LNCAP (cell line): Measurements from ENCODE around the gene PIEZO1.

Experiments
- TF ChIP-seq, protein P1 (sequence below): fragments of 450-650 bp; IDR thresholded peaks from 2 replicates; pipeline ENCODE4 v1.5.1; 2017; ENCODE audit warnings: mild to moderate bottlenecking

Gene PIEZO1

GRCh38 chr16:88718178-88718577 is 66.8 kb downstream of the PIEZO1 start:
- TF ChIP-seq, protein P1, sequence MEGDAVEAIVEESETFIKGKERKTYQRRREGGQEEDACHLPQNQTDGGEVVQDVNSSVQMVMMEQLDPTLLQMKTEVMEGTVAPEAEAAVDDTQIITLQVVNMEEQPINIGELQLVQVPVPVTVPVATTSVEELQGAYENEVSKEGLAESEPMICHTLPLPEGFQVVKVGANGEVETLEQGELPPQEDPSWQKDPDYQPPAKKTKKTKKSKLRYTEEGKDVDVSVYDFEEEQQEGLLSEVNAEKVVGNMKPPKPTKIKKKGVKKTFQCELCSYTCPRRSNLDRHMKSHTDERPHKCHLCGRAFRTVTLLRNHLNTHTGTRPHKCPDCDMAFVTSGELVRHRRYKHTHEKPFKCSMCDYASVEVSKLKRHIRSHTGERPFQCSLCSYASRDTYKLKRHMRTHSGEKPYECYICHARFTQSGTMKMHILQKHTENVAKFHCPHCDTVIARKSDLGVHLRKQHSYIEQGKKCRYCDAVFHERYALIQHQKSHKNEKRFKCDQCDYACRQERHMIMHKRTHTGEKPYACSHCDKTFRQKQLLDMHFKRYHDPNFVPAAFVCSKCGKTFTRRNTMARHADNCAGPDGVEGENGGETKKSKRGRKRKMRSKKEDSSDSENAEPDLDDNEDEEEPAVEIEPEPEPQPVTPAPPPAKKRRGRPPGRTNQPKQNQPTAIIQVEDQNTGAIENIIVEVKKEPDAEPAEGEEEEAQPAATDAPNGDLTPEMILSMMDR: no peak

DNA sequence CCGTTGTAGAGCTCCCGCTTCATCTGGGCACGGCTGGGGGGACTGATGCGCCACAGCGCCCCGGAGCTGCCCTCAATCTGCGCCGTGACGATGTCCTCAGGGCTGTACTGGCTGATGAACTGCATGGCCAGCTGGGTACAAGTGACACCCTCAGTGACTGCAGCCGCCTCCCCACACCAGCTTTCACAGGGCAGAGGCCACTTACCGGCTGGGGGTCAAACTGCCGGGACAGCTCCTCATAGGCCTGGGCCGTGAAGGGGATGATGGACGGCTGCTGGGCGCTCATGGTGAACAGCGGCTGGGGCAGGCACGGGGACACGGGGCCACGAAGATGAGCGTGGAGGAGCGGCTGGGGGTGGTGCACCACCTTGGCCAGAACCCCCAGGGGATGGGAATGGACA is 68.4 kb downstream of the PIEZO1 start:
- TF ChIP-seq, protein P1: no peak

GRCh38 chr16:88716201-88716600 is 68.8 kb downstream of the PIEZO1 start:
- TF ChIP-seq, protein P1: no peak

- TF ChIP-seq, protein P1: no peak
These were observed 69.5 kb downstream of the PIEZO1 start for GRCh38 chr16:88715312-88716190.

DNA sequence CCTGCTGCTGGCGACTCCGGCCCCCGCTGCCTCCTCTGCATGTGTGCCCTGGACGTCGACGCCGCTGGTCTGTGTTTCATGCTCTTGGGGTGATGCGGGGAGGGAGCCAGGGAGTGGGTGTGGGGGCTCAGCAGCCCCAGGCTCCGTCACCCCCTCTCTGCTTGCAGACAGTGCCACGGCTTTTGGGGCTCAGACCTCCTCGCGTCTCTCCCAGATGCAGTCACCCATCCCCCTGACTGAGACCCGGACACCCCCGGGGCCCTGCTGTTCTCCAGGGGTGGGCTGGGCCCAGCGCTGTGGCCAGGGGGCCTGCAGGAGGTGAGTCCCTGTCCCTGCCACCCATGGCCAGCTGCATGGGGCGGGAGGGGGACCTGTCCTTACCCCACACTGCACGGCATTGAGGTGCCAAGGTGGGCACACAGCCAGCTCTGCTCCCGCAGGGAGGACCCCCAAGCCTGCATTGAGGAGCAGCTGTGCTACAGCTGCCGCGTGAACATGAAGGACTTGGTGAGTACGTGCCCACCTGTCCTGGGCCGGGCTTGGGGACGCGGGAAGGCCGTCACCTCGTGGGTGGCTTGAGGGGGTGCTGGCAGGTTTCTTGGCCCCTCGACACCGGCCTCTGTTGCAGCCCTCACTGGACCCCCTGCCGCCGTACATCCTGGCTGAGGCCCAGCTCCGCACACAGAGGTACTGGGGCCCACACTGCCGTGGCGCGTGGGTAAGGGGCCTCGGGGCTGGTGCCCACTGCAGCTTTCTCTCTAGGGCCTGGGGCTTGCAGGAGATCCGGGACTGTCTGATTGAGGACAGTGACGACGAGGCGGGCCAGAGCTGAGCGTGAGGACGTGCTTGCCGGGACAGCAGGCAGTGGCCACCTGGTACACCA is 70.4 kb downstream of the PIEZO1 start:
- TF ChIP-seq, protein P1: no peak

DNA sequence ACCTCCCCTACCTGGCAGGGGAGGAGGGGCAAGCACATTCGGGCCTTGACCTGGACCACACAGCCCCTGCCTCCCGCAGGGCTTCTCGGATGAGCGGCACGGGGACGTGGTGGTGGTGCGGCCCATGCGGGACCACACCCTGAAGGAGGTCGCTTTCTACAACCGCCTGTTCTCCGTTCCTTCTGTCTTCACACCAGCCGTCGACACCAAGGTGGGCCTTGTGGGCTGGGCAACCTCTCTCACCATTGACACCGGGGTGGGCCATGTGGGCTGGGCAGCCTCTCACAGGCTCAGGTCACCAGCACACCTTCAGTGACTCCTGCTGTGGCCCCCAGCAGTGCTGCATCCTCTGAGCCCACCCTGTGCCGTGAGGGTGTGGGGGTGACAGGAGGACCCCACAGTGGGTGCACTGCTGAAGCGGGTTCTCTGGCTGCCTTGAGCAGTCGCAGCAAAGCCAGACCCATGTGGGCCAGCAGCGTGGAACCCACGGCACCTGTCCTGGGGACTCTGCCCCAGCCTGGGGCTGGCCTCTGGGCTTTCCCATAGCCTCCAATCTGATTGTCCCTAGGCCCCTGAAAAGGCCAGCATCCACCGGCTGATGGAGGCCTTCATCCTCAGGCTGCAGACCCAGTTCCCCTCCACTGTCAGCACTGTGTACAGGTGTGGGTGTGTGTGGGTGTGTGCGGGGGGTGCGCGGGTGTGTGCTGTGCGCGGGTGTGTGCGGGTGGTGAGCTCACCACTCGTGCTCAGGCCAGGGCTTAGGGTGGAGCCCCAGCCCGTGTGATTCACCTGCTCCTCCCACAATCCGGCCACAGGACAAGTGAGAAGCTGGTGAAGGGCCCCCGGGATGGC is 71.2 kb downstream of the PIEZO1 start:
- TF ChIP-seq, protein P1: no peak

DNA sequence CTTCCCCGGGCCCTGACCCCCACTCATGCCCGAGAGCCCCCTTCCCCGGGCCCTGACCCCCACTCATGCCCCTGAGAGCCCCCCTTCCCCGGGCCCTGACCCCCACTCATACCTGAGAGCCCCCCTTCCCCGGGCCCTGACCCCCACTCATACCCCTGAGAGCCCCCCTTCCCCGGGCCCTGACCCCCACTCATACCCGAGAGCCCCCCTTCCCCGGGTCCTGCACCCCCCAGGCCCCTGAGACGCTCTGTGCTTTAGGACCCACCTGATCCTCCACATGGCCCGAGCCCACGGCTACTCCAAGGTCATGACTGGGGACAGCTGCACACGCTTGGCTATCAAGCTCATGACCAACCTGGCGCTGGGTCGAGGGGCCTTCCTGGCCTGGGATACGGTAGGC is 72.0 kb downstream of the PIEZO1 start:
- TF ChIP-seq, protein P1: no peak
